T-helper 1 cell treated with Interleukin-12 subunit alpha and Interleukin-12 subunit beta and Interleukin-4 antibody, amounts not matched to agents 30 μg/mL and 1 μg/mL, for 36 hours (primary cell): ENCODE data around the gene PHOX2A.
A peak's percentile ranks its signal among the peaks of the same experiment; 100 is the strongest.
"Not testable (repeated sequence)": the region's sequence is repeated elsewhere in the genome, so short reads cannot be mapped to it uniquely, and the experiment has no call there.

ENCODE experiments used
- H3K27ac Mint-ChIP-seq: one replicate; pipeline ENCODE4 v1.8.0; 2021; ENCODE audit warnings: mild to moderate bottlenecking, mixed read lengths
- H3K27me3 Mint-ChIP-seq: one replicate; pipeline ENCODE4 v1.8.0; 2021; ENCODE audit warnings: low read depth, mixed read lengths
- H3K36me3 Mint-ChIP-seq: one replicate; pipeline ENCODE4 v1.8.0; 2021; ENCODE audit warnings: low read depth, mixed read lengths
- H3K4me1 Mint-ChIP-seq: one replicate; pipeline ENCODE4 v1.8.0; 2021; ENCODE audit warnings: low read depth, mixed read lengths
- H3K4me3 Mint-ChIP-seq: one replicate; pipeline ENCODE4 v1.8.0; 2021; ENCODE audit warnings: mild to moderate bottlenecking, moderate library complexity, mixed read lengths
- H3K9me3 Mint-ChIP-seq: one replicate; pipeline ENCODE4 v1.8.0; 2021; ENCODE audit warnings: mixed read lengths

The PHOX2A gene

DNA sequence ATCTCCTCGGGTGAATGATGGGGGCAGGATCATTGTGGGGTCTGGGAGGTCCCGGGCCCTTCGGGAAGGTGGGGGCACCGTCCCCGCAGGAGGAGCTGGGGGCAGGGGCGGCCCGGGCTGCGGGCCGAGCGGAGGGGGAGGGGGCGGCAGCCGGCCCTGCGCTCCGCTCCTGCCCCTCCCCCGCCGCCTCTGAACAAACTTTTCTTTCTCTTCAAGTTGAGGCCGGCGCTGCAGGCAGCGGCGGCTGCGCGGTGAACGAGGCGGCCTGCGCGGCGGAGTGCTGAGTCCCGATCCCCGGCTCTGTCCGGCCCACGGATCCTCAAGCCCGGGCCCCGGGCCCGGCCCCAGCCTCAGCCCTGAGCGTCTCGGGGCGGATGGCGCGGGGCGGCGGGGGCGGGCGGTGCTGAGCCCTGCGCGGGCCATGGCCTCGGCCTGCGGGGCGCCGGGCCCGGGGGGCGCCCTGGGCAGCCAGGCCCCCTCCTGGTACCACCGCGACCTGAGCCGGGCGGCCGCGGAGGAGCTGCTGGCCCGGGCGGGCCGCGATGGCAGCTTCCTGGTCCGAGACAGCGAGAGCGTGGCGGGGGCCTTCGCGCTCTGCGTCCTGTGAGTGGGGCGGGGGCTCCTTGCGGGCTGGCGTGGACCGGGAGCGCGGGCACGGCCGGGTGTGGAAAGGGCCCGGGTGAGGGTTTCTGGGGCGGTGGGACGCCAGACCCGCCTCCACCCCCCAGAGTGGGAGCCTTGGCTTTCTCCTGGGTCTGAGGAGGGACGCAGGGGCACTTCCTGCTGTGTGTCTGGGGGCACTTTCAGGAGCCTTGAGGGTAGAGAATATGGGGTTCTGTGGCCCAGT is 19.2 kb downstream of the PHOX2A start, which contains the start of gene INPPL1:
TSS of gene INPPL1 (plus strand) at position 204 of the 847 bp plus-strand sequence. CDS start at position 422, 218 bp downstream.
- Mint-ChIP-seq H3K4me3 (peak within 1 kb of the TSS; percentile 96), H3K4me1 (peaks cover 24% of the 10 kb centered on the region), H3K9me3 (no peaks in the 10 kb centered on the region), H3K36me3 (peaks cover 6% of the 10 kb centered on the region), H3K27me3 (no peaks in the 10 kb centered on the region), H3K27ac (peak within 1 kb of the TSS; percentile 95)

DNA sequence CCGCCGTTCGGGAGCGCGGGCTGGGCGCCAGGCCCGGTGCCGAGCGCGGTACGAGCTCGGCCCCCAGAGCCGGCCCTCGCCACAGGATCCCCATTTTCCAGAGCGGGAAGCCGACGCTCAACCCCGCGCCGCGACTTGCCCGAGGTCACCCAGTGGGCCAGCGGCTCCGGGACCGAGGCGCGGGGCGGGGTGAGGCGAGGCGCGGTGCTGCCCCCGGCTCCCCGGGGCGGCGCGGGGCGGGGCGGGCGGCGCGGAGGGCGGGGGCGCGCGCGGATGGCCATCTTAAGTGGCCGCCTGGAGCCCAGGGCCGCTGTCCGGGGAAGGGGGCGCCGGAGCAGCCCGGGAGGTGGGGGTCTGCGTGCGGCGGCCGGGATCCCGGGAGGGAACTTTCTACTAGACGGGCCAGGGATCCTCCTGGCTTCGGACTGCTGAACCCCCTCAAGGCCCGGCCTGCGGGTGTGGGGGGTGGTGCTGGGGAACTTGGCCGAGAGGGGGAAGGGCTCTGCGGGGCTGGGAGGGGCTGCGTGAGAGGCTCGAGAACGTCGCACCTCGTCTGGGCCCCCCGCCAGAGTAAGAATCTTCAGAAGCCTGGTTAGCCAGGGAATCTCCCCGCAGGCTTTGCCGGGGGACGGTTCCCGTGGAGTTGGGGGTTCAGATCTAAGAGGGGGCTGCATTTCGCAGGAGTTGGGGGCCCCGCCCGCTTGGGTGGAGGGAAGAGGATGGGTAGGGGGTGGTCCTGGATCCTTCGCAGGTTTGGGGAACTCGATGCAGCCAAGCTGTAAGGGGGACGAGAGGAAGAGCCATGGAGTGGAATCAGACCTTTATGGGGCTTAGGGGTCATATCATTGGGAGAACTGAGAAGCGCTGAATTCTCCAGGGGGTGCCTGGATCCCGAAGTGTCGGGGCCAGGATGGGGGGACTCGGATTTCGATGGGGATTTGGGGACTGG is 20.1 kb downstream of the PHOX2A start:
- H3K27me3 Mint-ChIP-seq: peaks cover 2% of the 10 kb centered on the region

DNA sequence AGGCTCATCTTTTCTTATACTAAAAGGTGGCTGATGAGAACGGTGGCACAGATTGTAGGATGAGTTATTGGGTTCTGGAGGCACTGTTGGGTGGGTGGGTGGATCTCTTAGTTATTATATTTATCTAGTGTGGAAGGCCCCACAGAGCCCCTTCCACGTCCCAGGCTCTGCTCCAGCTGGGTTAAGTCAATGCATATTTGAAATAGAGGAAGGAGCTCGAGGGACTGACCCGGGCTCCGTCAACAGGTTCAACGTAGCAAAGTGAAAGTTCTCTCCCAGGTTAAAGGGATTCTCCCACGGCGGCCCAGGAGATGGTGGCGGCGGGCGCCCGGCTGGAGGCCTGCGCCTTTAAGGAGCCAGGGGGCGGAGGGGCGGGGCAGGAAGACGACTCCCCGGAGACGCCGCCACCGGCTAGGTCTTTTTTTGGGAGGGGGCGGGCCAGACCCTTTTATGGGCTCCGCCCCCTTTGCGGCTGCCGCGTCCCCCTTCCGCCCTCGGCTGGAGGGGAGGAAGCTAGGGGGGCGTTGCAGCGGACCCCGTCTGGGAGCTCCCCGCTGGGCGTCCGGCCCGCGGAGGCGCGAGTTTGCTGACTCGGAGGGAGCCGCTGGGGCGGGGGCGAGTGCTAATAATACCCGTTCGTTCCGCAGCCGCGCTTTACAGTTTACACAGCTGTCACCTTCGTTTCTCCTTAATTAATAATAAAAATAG is 20.9 kb downstream of the PHOX2A start:
- Mint-ChIP-seq H3K4me1 (peaks cover 28% of the 10 kb centered on the region), H3K9me3 (no peaks in the 10 kb centered on the region), H3K4me3 (peak overlapping the region; percentile 87), H3K36me3 (no peaks in the 10 kb centered on the region), H3K27me3 (peaks cover 7% of the 10 kb centered on the region), H3K27ac (peak overlapping the region; percentile 91)

More for the DNA sequence above, 20.1 kb downstream of the PHOX2A start:
- Mint-ChIP-seq H3K36me3 (no peaks in the 10 kb centered on the region), H3K27ac (peak overlapping the region; percentile 95), H3K4me1 (peaks cover 24% of the 10 kb centered on the region), H3K9me3 (no peaks in the 10 kb centered on the region), H3K4me3 (peak overlapping the region; percentile 96)

DNA sequence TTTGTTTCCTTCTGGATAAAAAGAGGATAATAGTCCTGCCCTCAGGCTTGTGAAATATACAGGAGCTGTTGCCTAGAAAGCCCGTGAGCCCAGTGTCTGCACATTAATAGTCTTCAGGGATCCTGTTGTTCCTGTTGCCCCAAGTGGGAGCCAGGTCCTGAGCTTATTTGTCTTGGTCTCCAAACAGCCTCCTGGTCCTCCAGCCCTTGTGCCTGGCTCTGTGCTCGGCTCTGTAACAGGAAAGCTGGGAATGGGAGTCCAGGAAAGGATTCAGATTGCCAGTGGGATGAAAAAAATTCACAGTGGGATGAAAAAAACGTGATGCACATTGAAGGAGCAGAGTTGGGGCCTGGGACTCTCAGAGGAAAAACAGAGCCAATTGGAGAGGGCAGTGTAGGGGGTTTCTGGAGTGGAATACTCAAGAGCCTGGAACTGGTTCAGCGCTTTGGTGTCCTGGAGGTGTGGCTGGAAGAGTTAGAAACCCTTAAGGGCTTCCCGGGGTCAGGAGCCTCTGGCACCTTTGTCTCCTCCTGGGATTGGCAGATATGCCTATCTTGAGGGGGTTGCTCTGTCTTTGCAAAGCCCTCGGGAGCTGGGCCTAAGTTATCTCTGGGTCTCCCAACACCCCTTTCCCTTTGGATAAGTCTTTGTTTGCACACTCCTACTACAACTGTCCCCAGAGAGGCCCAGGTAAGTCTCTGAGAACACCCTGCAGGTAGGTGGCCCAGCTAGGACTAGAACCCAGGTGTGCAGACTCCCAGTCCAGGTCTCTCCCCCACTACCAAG is 21.7 kb downstream of the PHOX2A start:
- peaks cover 32% of the 10 kb centered on the region for H3K4me1 Mint-ChIP-seq
- peaks cover 13% of the 10 kb centered on the region for H3K27me3 Mint-ChIP-seq
- peak overlapping the region; percentile 91 for H3K27ac Mint-ChIP-seq
- peak overlapping the region; percentile 87 for H3K4me3 Mint-ChIP-seq
- H3K36me3 Mint-ChIP-seq: no peaks in the 10 kb centered on the region
- H3K9me3 Mint-ChIP-seq: no peaks in the 10 kb centered on the region

DNA sequence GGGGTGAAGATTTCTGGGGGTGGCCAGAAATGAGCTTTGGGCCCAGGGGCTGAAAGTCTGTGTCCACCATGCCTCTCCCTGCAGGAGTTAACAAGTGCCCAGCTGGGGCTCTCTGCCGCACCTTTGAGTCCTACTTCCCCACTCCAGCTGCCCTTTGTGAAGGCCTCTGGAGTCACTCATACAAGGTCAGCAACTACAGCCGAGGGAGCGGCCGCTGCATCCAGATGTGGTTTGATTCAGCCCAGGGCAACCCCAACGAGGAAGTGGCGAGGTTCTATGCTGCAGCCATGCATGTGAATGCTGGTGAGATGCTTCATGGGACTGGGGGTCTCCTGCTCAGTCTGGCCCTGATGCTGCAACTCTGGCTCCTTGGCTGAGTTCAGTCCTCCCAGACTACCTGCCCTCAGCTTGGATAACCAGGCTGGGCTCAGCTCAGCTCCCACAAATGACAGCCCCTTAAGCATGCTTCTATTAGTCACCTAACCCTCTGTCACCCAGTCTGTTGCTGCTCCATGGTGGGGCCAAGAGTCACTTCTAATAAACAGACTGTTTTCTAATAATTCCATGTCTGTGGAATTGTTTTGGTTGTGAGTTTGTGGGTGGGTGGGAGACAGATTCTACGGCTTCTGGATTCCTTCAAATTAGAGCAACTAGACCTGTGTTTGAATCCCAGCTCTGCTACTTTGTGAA is 22.4 kb downstream of the PHOX2A start:
- no peak overlapping the region for H3K27ac Mint-ChIP-seq
- no peaks in the 10 kb centered on the region for H3K36me3 Mint-ChIP-seq
- H3K4me1 Mint-ChIP-seq: peaks cover 31% of the 10 kb centered on the region

DNA sequence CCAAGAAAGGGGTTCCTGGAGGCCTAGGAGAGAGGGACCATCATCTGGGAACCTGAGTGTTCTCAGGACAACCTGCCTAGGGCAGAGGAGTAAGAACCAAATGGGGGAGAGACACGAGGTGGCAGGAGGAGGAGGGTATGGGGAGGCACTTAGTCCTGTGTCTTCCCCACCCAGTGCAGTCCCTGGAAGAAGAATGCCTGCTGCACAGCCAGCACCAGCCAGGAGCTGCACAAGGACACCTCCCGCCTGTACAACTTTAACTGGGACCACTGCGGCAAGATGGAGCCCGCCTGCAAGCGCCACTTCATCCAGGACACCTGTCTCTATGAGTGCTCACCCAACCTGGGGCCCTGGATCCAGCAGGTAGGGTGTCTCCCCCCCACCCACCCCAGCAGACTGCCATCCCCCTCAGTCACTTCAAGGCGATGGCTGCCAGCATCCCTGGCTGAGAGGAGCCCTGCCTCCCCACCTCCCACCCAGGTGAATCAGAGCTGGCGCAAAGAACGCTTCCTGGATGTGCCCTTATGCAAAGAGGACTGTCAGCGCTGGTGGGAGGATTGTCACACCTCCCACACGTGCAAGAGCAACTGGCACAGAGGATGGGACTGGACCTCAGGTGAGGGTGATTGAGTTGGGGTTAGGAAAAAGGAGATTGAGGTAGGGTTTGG is 23.1 kb downstream of the PHOX2A start:
- no peaks in the 10 kb centered on the region for H3K36me3 Mint-ChIP-seq
- H3K4me1 Mint-ChIP-seq: peaks cover 24% of the 10 kb centered on the region
- no peak overlapping the region for H3K27ac Mint-ChIP-seq
- no peak overlapping the region for H3K4me3 Mint-ChIP-seq
- H3K9me3 Mint-ChIP-seq: no peaks in the 10 kb centered on the region
- H3K27me3 Mint-ChIP-seq: peaks cover 27% of the 10 kb centered on the region

More for the DNA sequence above, 22.4 kb downstream of the PHOX2A start:
- no peaks in the 10 kb centered on the region for H3K9me3 Mint-ChIP-seq
- no peak overlapping the region for H3K4me3 Mint-ChIP-seq
- H3K27me3 Mint-ChIP-seq: peaks cover 21% of the 10 kb centered on the region

DNA sequence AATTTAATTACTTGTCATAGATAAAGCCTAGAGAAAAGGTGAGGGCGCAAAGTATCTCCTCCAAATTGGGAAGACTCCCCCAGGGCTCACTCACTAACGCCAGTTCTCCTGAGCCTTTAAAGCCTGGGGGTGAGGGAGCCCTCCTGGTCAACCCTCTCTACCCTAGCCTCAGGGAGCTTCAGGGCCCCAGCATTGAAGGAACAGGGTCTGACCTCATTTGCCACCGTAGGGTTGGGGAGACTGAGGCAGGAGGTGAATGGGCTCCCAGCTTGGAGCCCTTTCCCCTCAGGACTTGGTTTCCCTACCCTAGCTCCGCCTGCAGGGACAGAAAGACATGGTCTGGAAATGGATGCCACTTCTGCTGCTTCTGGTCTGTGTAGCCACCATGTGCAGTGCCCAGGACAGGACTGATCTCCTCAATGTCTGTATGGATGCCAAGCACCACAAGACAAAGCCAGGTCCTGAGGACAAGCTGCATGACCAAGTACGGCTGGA is 25.7 kb downstream of the PHOX2A start:
- Mint-ChIP-seq H3K36me3 (no peaks in the 10 kb centered on the region), H3K4me3 (no peak overlapping the region), H3K9me3 (no peaks in the 10 kb centered on the region), H3K27me3 (peaks cover 45% of the 10 kb centered on the region), H3K4me1 (peaks cover 17% of the 10 kb centered on the region), H3K27ac (no peak overlapping the region)

DNA sequence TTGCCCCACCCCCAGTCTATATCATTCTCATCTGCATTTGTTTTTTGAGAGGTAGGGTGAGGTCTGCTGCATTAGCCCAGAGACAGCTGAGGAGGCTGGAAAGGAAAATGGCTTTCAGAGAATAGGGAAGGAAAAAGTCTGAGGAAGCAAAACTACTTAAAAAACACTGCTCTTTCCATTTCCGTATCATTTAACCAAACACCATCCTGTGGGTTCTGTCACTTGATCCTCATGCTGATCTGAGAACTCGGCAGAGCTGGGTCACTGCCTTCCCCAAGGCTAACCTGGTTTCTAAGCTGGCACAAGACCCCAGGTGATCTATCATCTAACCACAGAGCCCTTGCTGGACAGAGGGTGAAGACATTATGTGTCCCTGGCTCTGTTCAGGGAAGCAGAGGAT is 26.1 kb downstream of the PHOX2A start:
- no peaks in the 10 kb centered on the region for H3K9me3 Mint-ChIP-seq
- peak overlapping the region; percentile 37 for H3K27ac Mint-ChIP-seq
- H3K27me3 Mint-ChIP-seq: peaks cover 47% of the 10 kb centered on the region
- H3K36me3 Mint-ChIP-seq: no peaks in the 10 kb centered on the region
- peaks cover 15% of the 10 kb centered on the region for H3K4me1 Mint-ChIP-seq
- H3K4me3 Mint-ChIP-seq: peak overlapping the region; percentile 22

DNA sequence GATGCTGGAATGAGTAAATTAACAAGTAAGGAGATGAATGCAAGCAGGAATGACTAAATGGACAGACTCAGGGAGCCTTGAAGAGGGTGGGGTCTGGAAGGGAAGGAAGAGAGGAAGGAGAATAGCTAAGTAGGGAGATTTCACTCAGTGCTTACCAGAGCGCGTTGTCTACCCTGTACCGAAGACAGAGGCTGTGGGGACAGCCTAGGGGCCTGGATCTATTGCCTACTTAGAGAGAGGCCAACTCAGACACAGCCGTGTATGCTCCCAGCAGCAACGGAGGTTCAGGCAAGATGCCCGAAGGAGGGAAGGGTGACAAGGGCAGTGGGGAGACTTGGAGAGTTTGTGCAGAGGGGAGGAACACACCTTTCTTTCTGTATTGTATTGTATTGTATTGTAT is 27.3 kb downstream of the PHOX2A start, which contains the start of gene FOLR2:
TSS of gene FOLR2 (plus strand) at position 157 of the 400 bp plus-strand sequence. CDS start 1,791 bp downstream, outside the sequence.
- Mint-ChIP-seq H3K4me1 (peaks cover 8% of the 10 kb centered on the region), H3K27me3 (peaks cover 52% of the 10 kb centered on the region), H3K27ac (no peak within 1 kb of the TSS), H3K36me3 (no peaks in the 10 kb centered on the region), H3K9me3 (no peaks in the 10 kb centered on the region), H3K4me3 (no peak within 1 kb of the TSS)

DNA sequence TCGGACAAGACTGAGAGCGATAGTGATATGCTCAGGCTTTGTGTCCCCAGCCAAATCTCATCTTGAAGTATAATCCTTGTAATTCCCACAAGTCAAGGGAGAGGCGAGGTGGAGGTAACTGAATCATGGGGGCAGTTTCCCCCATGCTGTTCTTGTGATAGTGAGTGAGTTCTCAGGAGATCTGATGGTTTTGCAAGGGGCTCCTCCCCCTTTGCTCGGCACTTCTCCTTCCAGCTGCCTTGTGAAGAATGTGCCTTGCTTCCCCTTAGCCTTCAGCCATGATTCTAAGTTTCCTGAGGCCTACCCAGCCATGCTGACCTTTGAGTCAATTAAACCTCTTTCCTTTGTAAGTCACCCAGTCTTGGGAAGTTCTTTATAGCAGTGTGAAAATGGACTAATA is 34.9 kb downstream of the PHOX2A start:
- Mint-ChIP-seq H3K9me3 (peaks cover 21% of the 10 kb centered on the region), H3K36me3 (peaks cover 3% of the 10 kb centered on the region), H3K4me3 (no peak overlapping the region), H3K27me3 (peaks cover 41% of the 10 kb centered on the region), H3K27ac (no peak overlapping the region), H3K4me1 (no peaks in the 10 kb centered on the region)

DNA sequence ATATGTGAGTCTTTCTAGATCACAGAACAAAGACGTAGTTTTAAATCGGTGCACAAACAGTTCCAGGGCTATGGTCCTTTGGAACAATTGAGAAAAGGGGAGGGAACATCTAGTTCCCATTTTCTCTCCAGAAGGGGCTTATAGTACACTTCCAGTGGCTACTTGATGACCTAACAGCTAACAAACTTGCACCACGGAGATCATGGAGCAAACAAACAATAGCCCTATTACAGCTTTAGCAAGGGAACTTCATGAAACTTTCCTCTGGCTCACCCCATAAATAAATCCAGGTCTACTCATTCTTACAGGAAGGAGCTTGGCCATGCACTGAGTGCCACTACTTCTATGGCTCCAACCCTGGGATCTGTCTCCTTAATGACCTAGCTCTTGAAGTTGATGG is 35.7 kb downstream of the PHOX2A start:
- H3K36me3 Mint-ChIP-seq: peaks cover 3% of the 10 kb centered on the region
- H3K27me3 Mint-ChIP-seq: peaks cover 36% of the 10 kb centered on the region
- H3K9me3 Mint-ChIP-seq: peaks cover 21% of the 10 kb centered on the region
- H3K27ac Mint-ChIP-seq: no peak overlapping the region
- no peak overlapping the region for H3K4me3 Mint-ChIP-seq
- H3K4me1 Mint-ChIP-seq: no peaks in the 10 kb centered on the region

DNA sequence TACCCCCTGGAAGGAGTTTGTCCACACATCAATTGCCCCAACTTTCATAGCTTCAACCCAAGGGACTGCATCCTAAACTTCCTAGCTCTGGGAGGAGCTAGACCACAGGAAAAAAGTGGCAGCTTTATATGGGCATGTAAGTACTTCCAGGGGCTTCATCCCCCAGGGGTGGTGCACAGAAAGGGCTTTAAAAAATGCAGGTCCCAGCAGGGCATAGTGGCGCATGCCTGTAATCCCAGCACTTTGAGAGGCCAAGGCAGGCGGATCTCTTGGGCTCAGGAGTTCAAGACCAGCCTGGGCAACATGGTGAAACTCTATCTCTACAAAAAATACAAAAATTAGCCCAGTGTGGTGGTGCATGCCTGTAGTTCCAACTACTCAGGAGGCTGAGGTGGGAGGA is 37.2 kb downstream of the PHOX2A start:
- Mint-ChIP-seq H3K9me3 (peaks cover 21% of the 10 kb centered on the region), H3K27me3 (peaks cover 28% of the 10 kb centered on the region)
- not testable (repeated sequence) for H3K4me1 Mint-ChIP-seq, H3K27ac Mint-ChIP-seq, H3K4me3 Mint-ChIP-seq, H3K36me3 Mint-ChIP-seq
